ENCODE measurements around the gene CYSLTR1. TPM values are rescaled to one million over a fixed set of nuclear protein-coding genes. Genes with fewer than 3 reads are reported as not detected.
"Not testable (repeated sequence)": the region's sequence is repeated elsewhere in the genome, so short reads cannot be mapped to it uniquely, and the experiment has no call there.

Gene CYSLTR1
- total RNA-seq, 3 donors from 2014 or later, result 1.2 to 1.6 (median 1.5) TPM

- DNase-seq (no peak), ATAC-seq (no peak)
- TF ChIP-seq CTCF (IDR thresholded peaks at IDR 0.05), result no peak
- H3K4me3 ChIP-seq, result no peak overlapping the region
- H3K9me3 ChIP-seq, result no peaks in the 10 kb centered on the region
- H3K4me1 ChIP-seq (ENCODE audit: low read depth), result no peaks in the 10 kb centered on the region
- H3K36me3 ChIP-seq (ENCODE audit: low read depth), result no peaks in the 10 kb centered on the region
- intact Hi-C loops (cut with DNase I, micrococcal nuclease), result no loop called here
Observed at GRCh38 chrX:78313526-78313925, 13.9 kb downstream of the CYSLTR1 start.

- H3K36me3 ChIP-seq (ENCODE audit: low read depth), result no peaks in the 10 kb centered on the region
- intact Hi-C loops (cut with DNase I, micrococcal nuclease), result no loop called here
- DNase-seq (no peak), ATAC-seq (no peak)
- no peaks in the 10 kb centered on the region for H3K9me3 ChIP-seq
- TF ChIP-seq CTCF (IDR thresholded peaks at IDR 0.05), result no peak
- H3K4me3 ChIP-seq, result no peak overlapping the region
- H3K4me1 ChIP-seq (ENCODE audit: low read depth), result no peaks in the 10 kb centered on the region
Observed at GRCh38 chrX:78307665-78308064, 19.7 kb downstream of the CYSLTR1 start.

DNA sequence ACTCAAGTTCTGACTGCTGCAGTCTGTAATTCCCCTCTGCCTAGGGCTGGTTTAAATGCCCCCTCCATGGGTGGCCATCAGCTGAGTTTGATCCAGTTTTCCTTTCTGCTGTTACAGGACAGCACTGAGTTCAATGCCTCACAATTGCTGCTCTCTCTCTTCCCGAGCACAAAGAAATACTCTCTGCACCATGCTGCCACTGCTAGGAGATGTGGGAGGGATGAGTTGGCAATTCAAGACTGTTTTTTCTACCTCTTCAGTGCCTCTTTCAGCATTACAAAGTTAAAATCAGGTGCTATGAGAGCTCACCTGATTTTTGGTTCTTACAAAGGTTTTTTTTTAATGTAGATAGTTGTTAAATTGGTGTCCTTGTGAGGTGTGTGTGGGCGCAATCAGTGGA lies 24.3 kb downstream of the CYSLTR1 start:
- ATAC-seq (no peak), DNase-seq (no peak)
- Histone ChIP-seq H3K4me1 (ENCODE audit: low read depth) (no peaks in the 10 kb centered on the region), H3K4me3 (no peak overlapping the region), H3K36me3 (ENCODE audit: low read depth) (no peaks in the 10 kb centered on the region), H3K9me3 (no peaks in the 10 kb centered on the region)
- intact Hi-C loops (cut with DNase I, micrococcal nuclease), result no loop called here
- TF ChIP-seq CTCF (IDR thresholded peaks at IDR 0.05), result no peak

DNA sequence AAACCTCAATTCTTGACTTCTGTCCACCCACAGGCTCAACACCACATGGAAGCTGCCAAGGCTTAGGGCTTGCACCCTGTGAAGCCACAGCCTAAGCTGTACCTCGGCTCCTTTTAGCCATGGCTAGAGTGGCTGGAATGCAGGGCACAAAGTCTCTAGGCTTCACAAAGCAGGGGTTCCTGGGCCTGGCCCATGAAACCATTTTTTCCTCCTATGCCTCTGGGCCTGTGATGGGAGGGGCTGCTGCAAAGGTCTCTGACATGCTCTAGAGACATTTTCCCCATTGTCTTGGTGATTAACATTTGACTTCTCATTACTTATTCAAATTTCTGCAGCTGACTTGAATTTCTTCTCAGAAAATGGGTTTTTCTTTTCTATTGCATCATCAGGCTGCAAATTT lies 26.5 kb downstream of the CYSLTR1 start:
- H3K4me3 ChIP-seq; H3K4me1 ChIP-seq (ENCODE audit: low read depth); DNase-seq; ATAC-seq; intact Hi-C loops (cut with DNase I, micrococcal nuclease); H3K9me3 ChIP-seq; H3K36me3 ChIP-seq (ENCODE audit: low read depth): not testable (repeated sequence)

DNA sequence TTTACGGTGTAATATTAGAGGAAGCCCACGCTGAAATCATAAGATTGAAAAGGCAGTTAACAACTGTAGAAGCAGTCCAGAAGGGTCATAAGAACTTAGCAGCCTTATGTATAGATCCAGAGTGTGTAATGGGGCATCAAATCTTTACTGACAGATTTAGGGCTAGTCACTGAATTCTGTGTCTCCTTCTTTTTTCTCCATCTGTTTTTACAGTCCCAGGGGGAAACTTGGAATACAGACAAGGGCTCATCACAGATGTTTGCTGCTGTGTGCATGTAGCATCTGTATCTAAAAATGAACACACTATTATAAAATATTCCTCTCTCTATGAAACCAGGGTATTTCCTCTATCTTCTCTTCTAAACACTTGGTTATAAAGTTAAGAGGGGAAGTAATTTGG lies 43.9 kb downstream of the CYSLTR1 start:
- no peaks in the 10 kb centered on the region for H3K9me3 ChIP-seq
- H3K4me3 ChIP-seq, result no peak overlapping the region
- intact Hi-C loops (cut with DNase I, micrococcal nuclease), result no loop called here
- DNase-seq (no peak), ATAC-seq (no peak)
- TF ChIP-seq CTCF (IDR thresholded peaks at IDR 0.05), result no peak
- no peaks in the 10 kb centered on the region for H3K36me3 ChIP-seq (ENCODE audit: low read depth)
- H3K4me1 ChIP-seq (ENCODE audit: low read depth), result no peaks in the 10 kb centered on the region

DNA sequence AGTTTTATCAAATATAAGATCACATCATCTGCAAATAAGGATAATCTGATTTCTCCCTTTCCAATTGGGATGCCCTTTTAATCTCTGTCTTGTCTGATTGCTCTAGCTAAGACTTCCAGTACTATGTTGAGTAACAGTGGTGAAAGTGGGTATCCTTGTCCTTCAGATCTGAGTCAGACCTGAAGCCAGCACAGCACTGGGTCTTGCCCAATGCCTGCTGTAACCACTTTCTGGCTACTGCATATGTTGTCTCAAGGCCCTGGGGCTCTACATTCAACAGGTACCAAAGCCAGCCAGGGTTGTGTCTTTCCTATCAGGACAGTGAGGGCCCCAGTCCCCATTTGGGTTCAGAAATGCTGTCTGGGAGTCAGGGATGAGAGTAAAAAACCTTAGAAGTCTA lies 90.3 kb downstream of the CYSLTR1 start:
- TF ChIP-seq CTCF (IDR thresholded peaks at IDR 0.05), result no peak
- intact Hi-C loops (cut with DNase I, micrococcal nuclease), result no loop called here
- Histone ChIP-seq H3K4me1 (ENCODE audit: low read depth) (no peaks in the 10 kb centered on the region), H3K36me3 (ENCODE audit: low read depth) (no peaks in the 10 kb centered on the region), H3K4me3 (no peak overlapping the region), H3K9me3 (no peaks in the 10 kb centered on the region)
- ATAC-seq (no peak), DNase-seq (no peak)

GRCh38 chrX:78226047-78226446 lies 101.4 kb downstream of the CYSLTR1 start:
- intact Hi-C loops (cut with DNase I, micrococcal nuclease); H3K36me3 ChIP-seq (ENCODE audit: low read depth); H3K9me3 ChIP-seq; H3K4me3 ChIP-seq; ATAC-seq; H3K4me1 ChIP-seq (ENCODE audit: low read depth); DNase-seq: not testable (repeated sequence)

All from mucosa of descending colon (tissue), 3 donors.